Naive thymus-derived CD8-positive, alpha-beta T cell (primary cell): ENCODE measurements around the gene AMTN. TPM values are rescaled to one million over a fixed set of nuclear protein-coding genes. Genes with fewer than 3 reads are reported as not detected.
A peak's percentile ranks its signal among the peaks of the same experiment; 100 is the strongest.
"Not testable (repeated sequence)": the region's sequence is repeated elsewhere in the genome, so short reads cannot be mapped to it uniquely, and the experiment has no call there.

ENCODE experiments used
- ATAC-seq, 2 donors: fragments of 150-1000 bp; cut with Tn5 transposase in 1 of 2; sonication (Bioruptor Pico), chemical (Tn5 transposase) in 1 of 2; 1 replicate in 1 of 2; 2 replicates in 1 of 2; pipeline ENCODE4 v1.10.0; 2021; ENCODE audit warnings: mild to moderate bottlenecking in 2 of 2, moderate library complexity in 2 of 2
- POLR2A ChIA-PET: fragments of 350-600 bp; sonication (Branson Sonifier 250); formaldehyde crosslinking; loops from one replicate; lab custom pipeline; 2021; ENCODE audit warnings: antibody characterized with exemption; lab: Charles Lee
- DNase-seq, 10 donors: peaks; one replicate each; pipeline versions ENCODE4 v3.0.0 to v3.0.0-alpha.2; 2020 to 2022
- H3K27ac Mint-ChIP-seq, 10 donors: one replicate each; pipeline ENCODE4 v1.8.0; 2020 to 2022; ENCODE audit warnings: mild to moderate bottlenecking in 10 of 10, mixed read lengths in 10 of 10, moderate library complexity in 4 of 10, inconsistent platforms in 1 of 10
- H3K27me3 Mint-ChIP-seq, 5 donors: one replicate each; pipeline ENCODE4 v1.8.0; 2021 to 2022; ENCODE audit warnings: mixed read lengths in 5 of 5
- H3K36me3 Mint-ChIP-seq, 3 donors: one replicate each; pipeline ENCODE4 v1.8.0; 2020 to 2022; ENCODE audit warnings: mixed read lengths in 3 of 3, mild to moderate bottlenecking in 2 of 3, inconsistent platforms in 1 of 3
- H3K4me1 Mint-ChIP-seq, 4 donors: one replicate each; pipeline ENCODE4 v1.8.0; 2021 to 2022; ENCODE audit warnings: mixed read lengths in 4 of 4
- H3K4me3 Mint-ChIP-seq, 10 donors: one replicate each; pipeline ENCODE4 v1.8.0; 2020 to 2022; ENCODE audit warnings: mild to moderate bottlenecking in 10 of 10, mixed read lengths in 10 of 10, moderate library complexity in 6 of 10, inconsistent platforms in 1 of 10
- H3K9me3 Mint-ChIP-seq, 9 donors: one replicate each; pipeline ENCODE4 v1.8.0; 2020 to 2022; ENCODE audit warnings: mixed read lengths in 9 of 9, mild to moderate bottlenecking in 3 of 9, inconsistent platforms in 1 of 9, moderate library complexity in 1 of 9
- polyA plus RNA-seq, 3 donors: library from polyadenylated mRNA; unstranded; fragments of 300-500 nt; fragmentation: Illumina TruSeq; gene quantifications; one replicate each; pipeline ENCODE4 v1.2.3, GENCODE V29; 2021
- total RNA-seq, 8 experiments: library from RNA in 2 of 8; stranded (reverse) in 2 of 8; gene quantifications; one replicate each; pipeline ENCODE4 v1.2.3 and lab custom pipeline; 2021 to 2026

Gene AMTN
- total and polyA plus RNA-seq, 5 experiments from 2014 or later = not detected

DNA sequence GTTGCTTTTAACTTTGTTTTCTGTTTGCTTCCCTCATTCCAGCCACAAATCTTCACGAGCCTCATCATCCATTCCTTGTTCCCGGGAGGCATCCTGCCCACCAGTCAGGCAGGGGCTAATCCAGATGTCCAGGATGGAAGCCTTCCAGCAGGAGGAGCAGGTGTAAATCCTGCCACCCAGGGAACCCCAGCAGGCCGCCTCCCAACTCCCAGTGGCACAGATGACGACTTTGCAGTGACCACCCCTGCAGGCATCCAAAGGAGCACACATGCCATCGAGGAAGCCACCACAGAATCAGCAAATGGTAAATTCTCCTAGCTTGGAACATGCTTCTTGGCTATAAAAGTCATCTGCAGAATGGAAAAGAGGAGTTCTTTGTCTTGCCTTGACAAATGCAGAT is 12.6 kb downstream of the AMTN start:
- Mint-ChIP-seq H3K4me3 (no peak overlapping the region), H3K36me3 (no peaks in the 10 kb centered on the region), H3K9me3 (peaks cover 0 to under 1% (median 0%) of the 10 kb centered on the region in 9 donors), H3K4me1 (no peaks in the 10 kb centered on the region), H3K27me3 (peaks cover 8 to 21% (median 15%) of the 10 kb centered on the region in 5 donors), H3K27ac (peak overlapping the region in 1 of 10 donors; percentile 45)
- no peak for ATAC-seq
- POLR2A ChIA-PET = no interaction called here
- no peak for DNase-seq

DNA sequence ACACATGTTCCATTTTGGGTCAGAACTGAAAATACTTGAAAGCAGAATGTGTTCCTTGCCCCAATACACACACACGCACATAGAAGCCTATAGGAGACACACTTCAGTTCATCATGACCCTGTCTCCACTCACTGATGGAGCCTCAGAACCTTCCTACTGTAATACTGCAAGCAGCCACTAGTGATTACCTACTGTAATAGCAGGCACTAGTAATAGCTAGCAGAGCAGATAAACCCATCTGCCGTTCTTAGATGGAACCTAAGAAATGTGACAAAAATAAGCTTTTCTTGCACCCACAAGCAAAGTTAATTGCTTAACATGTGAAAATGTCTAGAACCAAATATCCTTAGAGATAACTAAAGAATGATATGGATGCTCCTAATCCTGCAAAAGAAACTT is 13.6 kb downstream of the AMTN start:
- POLR2A ChIA-PET = no interaction called here
- H3K27me3 Mint-ChIP-seq = peaks cover 8 to 21% (median 12%) of the 10 kb centered on the region in 5 donors
- DNase-seq (no peak), ATAC-seq (no peak)
- peaks cover 0 to 2% (median 0%) of the 10 kb centered on the region in 9 donors for H3K9me3 Mint-ChIP-seq
- no peak overlapping the region for H3K27ac Mint-ChIP-seq
- no peaks in the 10 kb centered on the region for H3K36me3 Mint-ChIP-seq
- no peak overlapping the region for H3K4me3 Mint-ChIP-seq
- no peaks in the 10 kb centered on the region for H3K4me1 Mint-ChIP-seq

DNA sequence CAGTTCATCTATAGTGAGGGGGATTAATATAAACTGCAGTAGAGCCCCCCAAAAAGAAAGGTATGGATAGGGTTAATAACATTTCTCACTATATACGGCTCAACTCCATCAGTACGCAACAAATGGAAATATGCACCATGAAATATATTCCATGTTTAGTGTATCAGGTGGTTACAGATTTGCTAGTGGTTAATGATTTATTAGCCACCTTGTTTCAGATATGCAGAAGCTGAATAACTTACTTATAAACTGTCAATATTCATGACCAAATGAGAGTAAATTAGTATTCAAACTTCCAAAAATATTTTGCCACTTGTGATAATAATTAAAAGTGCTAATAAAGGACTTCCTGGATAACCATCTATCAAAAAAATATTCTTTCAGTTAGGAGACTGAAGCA is 14.8 kb downstream of the AMTN start:
- no peak overlapping the region for H3K27ac Mint-ChIP-seq

DNA sequence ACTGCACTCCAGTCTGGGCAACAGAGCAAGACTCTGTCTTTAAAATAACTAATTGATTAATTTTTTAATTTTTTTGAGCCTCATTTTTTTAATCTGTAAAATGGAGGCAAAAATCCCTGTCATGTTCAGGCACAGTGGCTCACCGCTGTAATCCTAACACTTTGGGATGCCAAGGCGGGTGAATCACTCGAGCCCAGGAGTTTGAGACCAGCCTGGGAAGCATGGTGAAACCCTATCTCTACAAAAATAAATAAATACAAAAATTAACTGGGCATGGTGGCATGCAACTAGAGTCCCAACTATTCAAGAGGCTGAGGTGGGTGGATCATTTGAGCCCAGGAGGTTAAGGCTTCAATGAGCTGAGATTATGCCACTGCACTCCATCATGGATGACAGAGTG is 15.4 kb downstream of the AMTN start:
- ATAC-seq (no peak), DNase-seq (no peak)
- peaks cover 0 to 2% (median 0%) of the 10 kb centered on the region in 9 donors for H3K9me3 Mint-ChIP-seq
- peaks cover 8 to 21% (median 12%) of the 10 kb centered on the region in 5 donors for H3K27me3 Mint-ChIP-seq
- no peak overlapping the region for H3K27ac Mint-ChIP-seq
- POLR2A ChIA-PET = no interaction called here
- no peaks in the 10 kb centered on the region for H3K4me1 Mint-ChIP-seq
- H3K36me3 Mint-ChIP-seq = no peaks in the 10 kb centered on the region
- no peak overlapping the region for H3K4me3 Mint-ChIP-seq

More for the DNA sequence above, 14.8 kb downstream of the AMTN start:
- DNase-seq (no peak), ATAC-seq (no peak)
- H3K9me3 Mint-ChIP-seq = peaks cover 0 to 2% (median 0%) of the 10 kb centered on the region in 9 donors
- no peaks in the 10 kb centered on the region for H3K4me1 Mint-ChIP-seq
- no peak overlapping the region for H3K4me3 Mint-ChIP-seq
- POLR2A ChIA-PET = no interaction called here
- H3K36me3 Mint-ChIP-seq = no peaks in the 10 kb centered on the region
- peaks cover 8 to 21% (median 12%) of the 10 kb centered on the region in 5 donors for H3K27me3 Mint-ChIP-seq

DNA sequence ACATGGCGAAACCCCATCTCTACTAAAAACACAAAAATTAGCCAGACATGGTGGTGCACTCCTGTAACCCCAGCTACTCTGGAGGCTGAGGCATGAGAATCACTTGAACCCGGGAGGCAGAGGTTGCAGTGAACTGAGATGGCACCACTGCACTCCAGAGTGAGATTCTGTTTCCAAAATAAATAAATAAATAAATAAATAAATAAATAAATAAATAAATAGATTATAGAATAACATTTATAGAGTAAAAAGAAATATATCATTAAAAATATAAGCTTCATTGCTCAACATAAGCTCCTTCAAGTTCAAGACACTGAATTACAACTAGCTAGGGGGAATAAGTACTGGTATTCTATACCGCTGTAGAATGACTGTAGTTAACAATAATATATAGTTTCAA is 16.5 kb downstream of the AMTN start:
- H3K36me3 Mint-ChIP-seq, H3K27ac Mint-ChIP-seq, ATAC-seq, H3K4me3 Mint-ChIP-seq, H3K9me3 Mint-ChIP-seq, H3K4me1 Mint-ChIP-seq, DNase-seq, POLR2A ChIA-PET: not testable (repeated sequence)
- H3K27me3 Mint-ChIP-seq = peaks cover 5 to 16% (median 12%) of the 10 kb centered on the region in 5 donors

DNA sequence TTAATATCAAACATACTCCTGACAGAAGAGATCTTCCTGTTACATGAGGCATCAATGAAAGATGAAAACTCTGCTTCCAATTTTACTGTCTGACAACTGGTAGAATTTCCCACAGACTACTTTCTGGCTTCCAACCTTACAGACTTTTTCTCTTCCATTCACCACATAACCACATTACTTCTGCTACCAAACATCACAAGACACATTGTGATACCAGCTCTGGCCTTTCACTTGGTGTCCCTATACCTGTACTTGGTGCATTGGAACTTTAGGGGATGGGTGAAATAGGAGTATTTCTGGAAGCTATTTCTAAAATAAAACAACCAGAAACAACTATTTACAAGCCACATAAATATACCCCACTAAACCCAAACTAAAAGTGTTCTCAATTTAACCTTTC is 20.5 kb downstream of the AMTN start:
- POLR2A ChIA-PET = no interaction called here
- no peak overlapping the region for H3K4me3 Mint-ChIP-seq
- ATAC-seq (no peak), DNase-seq (no peak)
- H3K36me3 Mint-ChIP-seq = no peaks in the 10 kb centered on the region
- H3K9me3 Mint-ChIP-seq = peaks cover 0 to 2% (median 0%) of the 10 kb centered on the region in 9 donors
- H3K27ac Mint-ChIP-seq = no peak overlapping the region
- H3K27me3 Mint-ChIP-seq = peaks cover 0 to 10% (median 5%) of the 10 kb centered on the region in 5 donors
- no peaks in the 10 kb centered on the region for H3K4me1 Mint-ChIP-seq

DNA sequence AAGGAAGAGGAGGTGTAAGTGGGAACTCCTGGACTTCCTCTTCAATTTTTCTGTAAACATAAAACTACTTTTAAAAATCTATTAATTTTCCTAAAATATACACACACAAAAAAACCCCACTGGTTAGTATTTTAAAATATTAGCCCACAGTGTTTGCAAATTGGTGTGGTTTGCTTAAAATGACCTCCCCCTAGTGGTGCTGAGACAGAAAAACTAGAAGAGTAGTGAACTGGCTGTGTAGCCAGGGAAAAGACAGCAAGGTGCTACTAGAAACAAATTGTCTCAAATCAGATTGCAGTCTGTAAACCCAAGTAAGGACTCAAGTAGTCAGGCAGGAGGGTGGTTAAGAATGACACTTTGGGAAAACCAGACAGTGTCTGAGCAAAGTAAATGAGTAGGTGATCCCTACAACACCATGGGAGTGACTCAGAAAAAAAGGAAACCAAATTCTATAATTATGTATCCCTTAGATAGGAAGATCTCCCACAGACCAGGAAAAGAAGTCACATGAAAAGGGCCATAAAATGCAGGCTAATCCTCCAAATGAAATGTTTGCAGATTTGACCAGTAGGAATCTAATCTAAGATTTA is 26.0 kb downstream of the AMTN start:
- POLR2A ChIA-PET = no interaction called here
- no peak overlapping the region for H3K4me3 Mint-ChIP-seq
- peaks cover 0 to 2% (median 0%) of the 10 kb centered on the region in 9 donors for H3K9me3 Mint-ChIP-seq
- ATAC-seq (no peak), DNase-seq (no peak)
- no peak overlapping the region for H3K27ac Mint-ChIP-seq
- no peaks in the 10 kb centered on the region for H3K4me1 Mint-ChIP-seq
- H3K36me3 Mint-ChIP-seq = no peaks in the 10 kb centered on the region
- peaks cover 4 to 22% (median 11%) of the 10 kb centered on the region in 5 donors for H3K27me3 Mint-ChIP-seq

DNA sequence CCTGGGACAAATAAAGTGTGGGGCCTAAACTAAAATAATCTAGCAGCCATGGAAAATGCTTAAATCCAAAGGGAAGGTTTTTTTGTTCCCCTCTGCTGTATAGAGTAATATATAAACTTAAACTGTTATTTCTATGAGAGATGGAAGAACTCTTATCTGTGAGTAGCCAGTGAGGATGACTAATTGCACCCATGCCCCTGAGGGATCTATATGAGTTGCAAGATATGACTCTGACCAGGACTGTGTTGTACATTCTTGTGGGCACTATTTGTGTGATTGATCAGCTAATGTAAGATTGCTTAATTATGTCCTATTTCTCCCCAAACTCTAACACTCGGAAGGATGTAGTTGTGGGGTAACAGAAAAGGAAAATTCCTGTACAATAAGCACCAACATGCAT is 38.5 kb downstream of the AMTN start:
- Mint-ChIP-seq H3K36me3 (no peaks in the 10 kb centered on the region), H3K4me1 (peaks cover 2 to 16% (median 8%) of the 10 kb centered on the region in 4 donors), H3K27ac (no peak overlapping the region), H3K9me3 (peaks cover 0 to 8% (median 0%) of the 10 kb centered on the region in 9 donors), H3K27me3 (peaks cover 0 to 13% (median 3%) of the 10 kb centered on the region in 5 donors), H3K4me3 (no peak overlapping the region)
- POLR2A ChIA-PET = no interaction called here
- ATAC-seq (no peak), DNase-seq (no peak)

DNA sequence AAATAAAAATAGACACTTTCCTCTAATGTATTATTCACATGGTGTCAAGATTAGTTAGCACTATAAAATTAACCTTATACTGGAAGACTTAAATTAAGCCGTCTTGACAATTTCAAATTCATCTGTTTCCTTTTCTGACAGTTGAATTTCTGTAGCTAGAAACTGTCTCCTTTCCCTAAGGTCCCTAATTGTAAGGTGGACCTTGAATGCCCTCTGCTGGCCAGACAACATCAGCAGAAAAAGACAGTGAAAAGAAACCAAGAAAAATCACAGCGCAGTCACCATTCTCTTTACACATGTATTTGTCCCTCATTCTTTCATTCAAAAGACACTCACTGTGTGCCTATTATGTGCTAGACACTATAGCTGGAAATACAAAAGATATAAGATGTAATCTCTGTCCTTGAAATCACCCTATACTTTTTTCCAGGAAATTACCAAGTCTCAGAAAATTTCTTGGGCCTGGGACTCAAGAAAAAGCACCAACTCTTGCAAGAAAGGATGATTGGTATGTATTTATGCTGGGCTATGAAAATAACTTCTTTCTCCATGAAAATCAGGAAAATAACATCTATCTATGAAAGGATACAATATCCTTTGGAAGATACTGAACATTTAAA is 41.0 kb downstream of the AMTN start:
- H3K27me3 Mint-ChIP-seq = no peaks in the 10 kb centered on the region
- ATAC-seq (peak in 1 of 2 donors; percentile 54), DNase-seq (peak; percentile 2 to 66 (median 19))
- H3K27ac Mint-ChIP-seq = no peak overlapping the region
- H3K36me3 Mint-ChIP-seq = no peaks in the 10 kb centered on the region
- H3K9me3 Mint-ChIP-seq = no peaks in the 10 kb centered on the region
- H3K4me3 Mint-ChIP-seq = peak overlapping the region in 3 of 10 donors; percentile 2 to 19 (median 19)
- H3K4me1 Mint-ChIP-seq = peaks cover 2 to 16% (median 8%) of the 10 kb centered on the region in 4 donors
- POLR2A ChIA-PET = no interaction called here

DNA sequence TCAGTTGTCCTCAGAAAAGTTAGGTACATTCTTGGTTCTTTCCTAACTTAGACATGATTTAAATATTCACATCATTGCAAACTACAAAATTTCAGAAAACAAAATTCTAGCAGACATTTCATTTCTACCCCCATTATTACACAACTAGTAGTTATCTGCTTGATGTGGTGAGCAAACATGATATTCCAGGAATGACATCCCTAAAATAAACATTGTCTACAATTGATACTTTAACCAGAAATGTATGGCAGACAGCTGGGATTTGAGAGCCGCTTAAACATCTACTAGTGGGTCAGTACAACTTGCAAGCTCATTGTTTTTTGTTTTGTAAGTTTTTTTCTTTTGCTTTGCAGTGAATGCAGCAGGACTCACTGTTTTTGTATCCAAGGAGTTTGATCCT is 41.6 kb downstream of the AMTN start:
- H3K27ac Mint-ChIP-seq = no peak overlapping the region

DNA sequence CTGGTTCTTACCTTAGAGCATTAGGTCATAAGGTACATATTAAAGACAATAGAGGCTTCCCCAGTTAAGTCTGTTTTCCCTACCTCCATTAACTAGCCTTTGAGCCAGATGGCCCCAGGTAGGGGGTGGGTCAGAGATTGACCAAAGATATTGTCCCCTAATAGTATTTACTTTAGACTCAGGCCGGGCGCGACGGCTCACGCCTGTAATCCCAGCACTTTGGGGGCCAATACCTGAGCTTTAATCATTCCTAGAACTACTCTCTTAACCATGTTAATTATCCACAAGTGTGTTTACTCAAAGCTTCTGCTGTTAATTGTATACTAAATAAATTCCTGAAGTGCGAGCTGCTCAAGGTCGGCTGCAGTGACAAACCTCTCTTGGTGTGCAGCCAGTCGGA is 45.7 kb downstream of the AMTN start:
- ATAC-seq (no peak), DNase-seq (no peak)
- Mint-ChIP-seq H3K36me3 (peaks cover 0 to 2% (median 0%) of the 10 kb centered on the region in 3 donors), H3K4me1 (peaks cover 0 to 6% (median 6%) of the 10 kb centered on the region in 4 donors), H3K27me3 (peaks cover 0 to 2% (median 0%) of the 10 kb centered on the region in 5 donors), H3K4me3 (no peak overlapping the region), H3K9me3 (peaks cover 0 to 2% (median 0%) of the 10 kb centered on the region in 9 donors), H3K27ac (no peak overlapping the region)
- POLR2A ChIA-PET = no interaction called here

More for the DNA sequence above, 41.6 kb downstream of the AMTN start:
- POLR2A ChIA-PET = no interaction called here
- no peak for DNase-seq
- no peak for ATAC-seq
- peaks cover 2 to 16% (median 8%) of the 10 kb centered on the region in 4 donors for H3K4me1 Mint-ChIP-seq
- no peak overlapping the region for H3K4me3 Mint-ChIP-seq
- no peaks in the 10 kb centered on the region for H3K36me3 Mint-ChIP-seq
- no peaks in the 10 kb centered on the region for H3K9me3 Mint-ChIP-seq
- H3K27me3 Mint-ChIP-seq = no peaks in the 10 kb centered on the region

DNA sequence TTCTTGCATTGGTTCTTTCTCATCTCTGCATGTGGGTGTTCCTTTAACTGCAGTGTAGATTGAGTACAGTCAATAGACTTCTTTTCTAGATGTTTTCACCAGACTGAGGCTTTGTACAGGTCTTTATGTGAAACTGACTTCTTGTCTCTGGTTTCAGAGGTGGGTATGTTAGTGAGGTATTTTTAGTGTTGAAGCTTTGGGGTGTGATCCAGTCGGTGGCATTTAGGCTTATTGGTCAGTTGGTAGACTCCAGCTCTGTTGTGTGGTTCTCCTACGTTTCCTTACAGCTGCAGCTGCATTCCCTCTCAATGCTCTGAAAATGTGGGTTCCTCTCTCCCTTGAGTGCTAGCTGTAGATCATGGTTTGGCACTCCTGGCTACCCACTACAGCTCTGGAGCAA is 52.4 kb downstream of the AMTN start:
- DNase-seq (no peak), ATAC-seq (no peak)
- Mint-ChIP-seq H3K27ac (no peak overlapping the region), H3K27me3 (peaks cover 0 to 21% (median 6%) of the 10 kb centered on the region in 5 donors), H3K9me3 (peaks cover 0 to 5% (median 0%) of the 10 kb centered on the region in 9 donors), H3K36me3 (peaks cover 0 to 6% (median 0%) of the 10 kb centered on the region in 3 donors), H3K4me1 (no peaks in the 10 kb centered on the region), H3K4me3 (no peak overlapping the region)
- POLR2A ChIA-PET = no interaction called here

DNA sequence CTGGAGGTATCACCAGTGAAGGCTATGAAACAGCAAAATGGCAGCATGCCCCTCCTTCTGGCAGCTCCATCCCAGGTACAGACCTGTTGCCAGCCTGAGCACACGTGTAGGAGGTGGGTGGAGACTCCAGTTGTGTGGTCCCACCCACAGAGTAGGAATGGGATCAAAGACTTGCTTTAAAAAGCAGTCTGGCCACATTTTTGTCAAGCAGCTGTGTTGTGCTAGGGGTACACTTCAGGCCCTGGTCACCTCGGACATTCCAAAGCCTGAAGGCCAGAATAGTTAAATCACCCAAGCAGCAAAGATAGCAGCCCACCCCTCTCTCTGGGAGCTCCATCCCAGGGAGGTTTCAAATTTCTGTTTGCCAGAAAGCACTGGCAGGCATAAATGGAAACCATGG is 53.4 kb downstream of the AMTN start:
- ATAC-seq (no peak), DNase-seq (no peak)
- H3K36me3 Mint-ChIP-seq = peaks cover 0 to 11% (median 2%) of the 10 kb centered on the region in 3 donors
- no peaks in the 10 kb centered on the region for H3K4me1 Mint-ChIP-seq
- peaks cover 0 to 21% (median 5%) of the 10 kb centered on the region in 5 donors for H3K27me3 Mint-ChIP-seq
- peaks cover 0 to 3% (median 0%) of the 10 kb centered on the region in 9 donors for H3K9me3 Mint-ChIP-seq
- no peak overlapping the region for H3K4me3 Mint-ChIP-seq
- POLR2A ChIA-PET = no interaction called here
- no peak overlapping the region for H3K27ac Mint-ChIP-seq
